ENCODE measurements around the gene L1TD1. TPM values are rescaled to one million over a fixed set of nuclear protein-coding genes. Genes with fewer than 3 reads are reported as not detected.

Gene L1TD1
- total RNA-seq, 1 experiment from 2014 or later: 0.20 TPM

DNA sequence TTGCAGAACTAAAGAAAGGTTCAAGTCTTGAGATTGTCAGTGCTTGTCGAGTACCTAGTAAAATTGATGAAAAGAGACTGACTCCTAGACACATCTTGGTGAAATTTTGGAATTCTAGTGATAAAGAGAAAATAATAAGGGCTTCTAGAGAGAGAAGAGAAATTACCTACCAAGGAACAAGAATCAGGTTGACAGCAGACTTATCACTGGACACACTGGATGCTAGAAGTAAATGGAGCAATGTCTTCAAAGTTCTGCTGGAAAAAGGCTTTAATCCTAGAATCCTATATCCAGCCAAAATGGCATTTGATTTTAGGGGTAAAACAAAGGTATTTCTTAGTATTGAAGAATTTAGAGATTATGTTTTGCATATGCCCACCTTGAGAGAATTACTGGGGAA is 16.3 kb downstream of the L1TD1 start:
- TF ChIP-seq EGR1 (IDR thresholded peaks at IDR 0.05; ENCODE audit: low read depth) (no peak), CBX3 (IDR thresholded peaks at IDR 0.05; ENCODE audit: low read depth) (peak; percentile 87), SP1 (IDR thresholded peaks at IDR 0.05; ENCODE audit: low read depth) (no peak), POLR2AphosphoS5 (IDR thresholded peaks at IDR 0.05; ENCODE audit: low read depth, low read length) (no peak)
- TF ChIP-seq, protein P1, sequence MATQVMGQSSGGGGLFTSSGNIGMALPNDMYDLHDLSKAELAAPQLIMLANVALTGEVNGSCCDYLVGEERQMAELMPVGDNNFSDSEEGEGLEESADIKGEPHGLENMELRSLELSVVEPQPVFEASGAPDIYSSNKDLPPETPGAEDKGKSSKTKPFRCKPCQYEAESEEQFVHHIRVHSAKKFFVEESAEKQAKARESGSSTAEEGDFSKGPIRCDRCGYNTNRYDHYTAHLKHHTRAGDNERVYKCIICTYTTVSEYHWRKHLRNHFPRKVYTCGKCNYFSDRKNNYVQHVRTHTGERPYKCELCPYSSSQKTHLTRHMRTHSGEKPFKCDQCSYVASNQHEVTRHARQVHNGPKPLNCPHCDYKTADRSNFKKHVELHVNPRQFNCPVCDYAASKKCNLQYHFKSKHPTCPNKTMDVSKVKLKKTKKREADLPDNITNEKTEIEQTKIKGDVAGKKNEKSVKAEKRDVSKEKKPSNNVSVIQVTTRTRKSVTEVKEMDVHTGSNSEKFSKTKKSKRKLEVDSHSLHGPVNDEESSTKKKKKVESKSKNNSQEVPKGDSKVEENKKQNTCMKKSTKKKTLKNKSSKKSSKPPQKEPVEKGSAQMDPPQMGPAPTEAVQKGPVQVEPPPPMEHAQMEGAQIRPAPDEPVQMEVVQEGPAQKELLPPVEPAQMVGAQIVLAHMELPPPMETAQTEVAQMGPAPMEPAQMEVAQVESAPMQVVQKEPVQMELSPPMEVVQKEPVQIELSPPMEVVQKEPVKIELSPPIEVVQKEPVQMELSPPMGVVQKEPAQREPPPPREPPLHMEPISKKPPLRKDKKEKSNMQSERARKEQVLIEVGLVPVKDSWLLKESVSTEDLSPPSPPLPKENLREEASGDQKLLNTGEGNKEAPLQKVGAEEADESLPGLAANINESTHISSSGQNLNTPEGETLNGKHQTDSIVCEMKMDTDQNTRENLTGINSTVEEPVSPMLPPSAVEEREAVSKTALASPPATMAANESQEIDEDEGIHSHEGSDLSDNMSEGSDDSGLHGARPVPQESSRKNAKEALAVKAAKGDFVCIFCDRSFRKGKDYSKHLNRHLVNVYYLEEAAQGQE (IDR thresholded peaks at IDR 0.05; ENCODE audit: low read depth): no peak
- no peak for DNase-seq (ENCODE audit: low read depth, low spot score)

DNA sequence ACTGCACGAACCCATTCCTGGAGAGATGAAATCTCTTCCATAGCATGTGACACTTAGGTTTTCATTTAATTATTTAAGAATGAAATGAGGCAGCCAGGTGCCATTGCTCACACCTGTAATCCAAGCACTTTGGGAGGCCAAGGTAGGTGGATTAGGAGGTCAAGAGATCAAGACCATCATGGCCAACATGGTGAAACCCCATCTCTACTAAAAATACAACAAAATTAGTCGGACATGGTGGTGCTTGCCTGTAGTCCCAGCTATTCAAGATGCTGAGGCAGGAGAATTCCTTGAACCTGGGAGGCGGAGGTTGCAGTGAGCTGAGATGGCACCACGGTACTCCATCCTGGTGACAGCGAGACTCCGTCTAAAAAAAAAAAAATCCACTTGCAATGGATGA is 17.8 kb downstream of the L1TD1 start:
- Histone ChIP-seq H4K20me1 (ENCODE audit: insufficient read depth) (no peaks in the 10 kb centered on the region), H3K79me2 (ENCODE audit: insufficient read depth, low read length) (no peaks in the 10 kb centered on the region), H3K27ac (ENCODE audit: low read depth, low read length) (no peak overlapping the region), H3K9ac (ENCODE audit: low read length) (no peak overlapping the region), H3K4me1 (ENCODE audit: control insufficient read depth in 1 of 2, insufficient read depth in 2 of 2, low read length in 2 of 2) (peaks cover 0 to 6% of the 10 kb centered on the region in 2 experiments; a peak in 2 of 4 replicates), H3K27me3 (ENCODE audit: insufficient read depth, low read length) (no peaks in the 10 kb centered on the region), H3K36me3 (ENCODE audit: control insufficient read depth in 1 of 2, insufficient read depth in 2 of 2, low read length in 2 of 2) (no peaks in the 10 kb centered on the region), H2AFZ (ENCODE audit: low read depth, low read length, poor library complexity, severe bottlenecking) (no peak overlapping the region), H3K9me3 (ENCODE audit: control insufficient read depth in 1 of 2, insufficient read depth in 1 of 2, low read depth in 1 of 2, low read length in 2 of 2) (peaks cover 4 to 16% of the 10 kb centered on the region in 2 experiments; a peak in 3 of 4 replicates), H3K4me2 (ENCODE audit: low read length) (no peak overlapping the region), H3K4me3 (replicated peaks in 1 of 2; ENCODE audit: low read depth in 1 of 2, low read length in 2 of 2) (no peak overlapping the region), H3K9me2 (ENCODE audit: insufficient read depth) (no peaks in the 10 kb centered on the region)
- POLR2A ChIA-PET: no interaction called here
- no TSS peak for BruUV-seq (replicated peaks)
- intact Hi-C loops (cut with micrococcal nuclease): no loop called here
- CTCF ChIA-PET: no interaction called here
- RAD21 ChIA-PET (ENCODE audit: low non-redundant PET in 1 of 2, low total read pairs in 2 of 2, uncharacterized antibody in 2 of 2, unreplicated experiment in 2 of 2): no interaction called here
- TF ChIP-seq POLR2A (IDR thresholded peaks at IDR 0.05; ENCODE audit: borderline replicate concordance, extremely low read depth, insufficient read depth, insufficient read length) (no peak), JUND (IDR thresholded peaks at IDR 0.05) (no peak), SP1 (IDR thresholded peaks at IDR 0.05; ENCODE audit: low read depth) (no peak), ZNF274 (IDR thresholded peaks at IDR 0.05; ENCODE audit: low read depth, low read length) (no peak), ELF1 (IDR thresholded peaks at IDR 0.05; ENCODE audit: borderline replicate concordance, low read depth) (no peak), RAD21 (IDR thresholded peaks at IDR 0.05; ENCODE audit: low read depth) (no peak)
- TF ChIP-seq, protein P2, sequence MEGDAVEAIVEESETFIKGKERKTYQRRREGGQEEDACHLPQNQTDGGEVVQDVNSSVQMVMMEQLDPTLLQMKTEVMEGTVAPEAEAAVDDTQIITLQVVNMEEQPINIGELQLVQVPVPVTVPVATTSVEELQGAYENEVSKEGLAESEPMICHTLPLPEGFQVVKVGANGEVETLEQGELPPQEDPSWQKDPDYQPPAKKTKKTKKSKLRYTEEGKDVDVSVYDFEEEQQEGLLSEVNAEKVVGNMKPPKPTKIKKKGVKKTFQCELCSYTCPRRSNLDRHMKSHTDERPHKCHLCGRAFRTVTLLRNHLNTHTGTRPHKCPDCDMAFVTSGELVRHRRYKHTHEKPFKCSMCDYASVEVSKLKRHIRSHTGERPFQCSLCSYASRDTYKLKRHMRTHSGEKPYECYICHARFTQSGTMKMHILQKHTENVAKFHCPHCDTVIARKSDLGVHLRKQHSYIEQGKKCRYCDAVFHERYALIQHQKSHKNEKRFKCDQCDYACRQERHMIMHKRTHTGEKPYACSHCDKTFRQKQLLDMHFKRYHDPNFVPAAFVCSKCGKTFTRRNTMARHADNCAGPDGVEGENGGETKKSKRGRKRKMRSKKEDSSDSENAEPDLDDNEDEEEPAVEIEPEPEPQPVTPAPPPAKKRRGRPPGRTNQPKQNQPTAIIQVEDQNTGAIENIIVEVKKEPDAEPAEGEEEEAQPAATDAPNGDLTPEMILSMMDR (IDR thresholded peaks at IDR 0.05 in 2 of 3, conservative IDR thresholded peaks at IDR 0.05 in 1 of 3; ENCODE audit: borderline replicate concordance in 1 of 3, insufficient read depth in 1 of 3, low read depth in 2 of 3, low read length in 2 of 3): no peak
- TF ChIP-seq, protein P1 (IDR thresholded peaks at IDR 0.05; ENCODE audit: low read depth): no peak
- ATAC-seq (no peak), DNase-seq (ENCODE audit: low read depth, low spot score) (no peak)

More for the DNA sequence above, 16.3 kb downstream of the L1TD1 start:
- H4K20me1 ChIP-seq (ENCODE audit: insufficient read depth): no peaks in the 10 kb centered on the region
- no peak overlapping the region for H3K4me3 ChIP-seq (replicated peaks in 1 of 2; ENCODE audit: low read depth in 1 of 2, low read length in 2 of 2)
- no peaks in the 10 kb centered on the region for H3K79me2 ChIP-seq (ENCODE audit: insufficient read depth, low read length)
- no TSS peak for BruUV-seq (replicated peaks)
- H2AFZ ChIP-seq (ENCODE audit: low read depth, low read length, poor library complexity, severe bottlenecking): no peak overlapping the region
- H3K4me2 ChIP-seq (ENCODE audit: low read length): no peak overlapping the region
- peaks cover 0 to 6% of the 10 kb centered on the region in 2 experiments; a peak in 2 of 4 replicates for H3K4me1 ChIP-seq (ENCODE audit: control insufficient read depth in 1 of 2, insufficient read depth in 2 of 2, low read length in 2 of 2)
- ChIA-PET POLR2A (no interaction called here), RAD21 (ENCODE audit: low non-redundant PET in 1 of 2, low total read pairs in 2 of 2, uncharacterized antibody in 2 of 2, unreplicated experiment in 2 of 2) (no interaction called here), CTCF (no interaction called here)
- no peak overlapping the region for H3K9ac ChIP-seq (ENCODE audit: low read length)
- H3K36me3 ChIP-seq (ENCODE audit: control insufficient read depth in 1 of 2, insufficient read depth in 2 of 2, low read length in 2 of 2): no peaks in the 10 kb centered on the region
- H3K9me3 ChIP-seq (ENCODE audit: control insufficient read depth in 1 of 2, insufficient read depth in 1 of 2, low read depth in 1 of 2, low read length in 2 of 2): peaks cover 4 to 16% of the 10 kb centered on the region in 2 experiments; a peak in 3 of 4 replicates
- no peaks in the 10 kb centered on the region for H3K27me3 ChIP-seq (ENCODE audit: insufficient read depth, low read length)
- no peaks in the 10 kb centered on the region for H3K9me2 ChIP-seq (ENCODE audit: insufficient read depth)
- no peak overlapping the region for H3K27ac ChIP-seq (ENCODE audit: low read depth, low read length)
- intact Hi-C loops (cut with micrococcal nuclease): no loop called here
- ATAC-seq: no peak
